GM12892 (cell line): ENCODE data around the gene ENOPH1.
A peak's percentile ranks its signal among the peaks of the same experiment; 100 is the strongest.

Source experiments
- DNase-seq: peaks from one replicate; pipeline ENCODE4 v3.0.0; 2011; ENCODE audit not compliant: insufficient read length
- FAIRE-seq: peaks from 2 replicates; lab custom pipeline; 2011; peaks lifted over from hg19 to GRCh38; lab: Jason Lieb, UNC
- POLR2A ChIP-seq: IDR thresholded peaks from 2 replicates; pipeline ENCODE4 v1.6.1; 2011; ENCODE audit warnings: low read depth, low read length, control low read depth
- POLR2AphosphoS5 ChIP-seq: IDR thresholded peaks from 2 replicates; pipeline ENCODE4 v1.6.1; 2011; ENCODE audit warnings: low read depth, low read length, control low read depth
- TAF1 ChIP-seq: IDR thresholded peaks from 2 replicates; pipeline ENCODE4 v1.6.1; 2011; ENCODE audit warnings: low read depth, mild to moderate bottlenecking, control low read depth, low read length, borderline replicate concordance

Gene ENOPH1

DNA sequence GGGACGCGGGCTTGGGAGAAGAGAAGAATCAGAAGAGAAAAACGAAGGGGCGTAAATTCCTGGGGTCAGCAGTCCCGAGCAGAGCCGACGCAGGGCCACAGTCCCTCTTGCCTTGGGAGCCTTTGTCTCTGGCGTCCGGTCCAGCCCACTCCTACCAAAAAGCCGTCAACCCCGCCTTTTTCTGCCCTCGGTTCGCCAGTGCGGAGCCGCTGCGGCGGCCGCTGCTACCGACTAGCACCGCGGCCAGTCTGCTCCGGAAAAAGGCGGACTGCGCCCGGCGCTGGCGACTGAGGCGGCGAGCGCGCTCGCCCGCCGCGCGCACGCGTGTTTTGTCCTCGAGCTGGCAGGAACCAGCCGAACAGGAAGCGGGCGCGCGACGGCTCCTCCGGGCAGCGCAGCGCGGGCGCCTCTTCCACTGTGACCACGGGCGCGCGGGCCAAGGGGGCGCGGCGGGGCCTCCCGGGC, 630 bp upstream of the ENOPH1 start:
- TF ChIP-seq POLR2A (no peak), TAF1 (no peak), POLR2AphosphoS5 (no peak; the same call in 1 of the 2 replicates)
- no peak for DNase-seq

DNA sequence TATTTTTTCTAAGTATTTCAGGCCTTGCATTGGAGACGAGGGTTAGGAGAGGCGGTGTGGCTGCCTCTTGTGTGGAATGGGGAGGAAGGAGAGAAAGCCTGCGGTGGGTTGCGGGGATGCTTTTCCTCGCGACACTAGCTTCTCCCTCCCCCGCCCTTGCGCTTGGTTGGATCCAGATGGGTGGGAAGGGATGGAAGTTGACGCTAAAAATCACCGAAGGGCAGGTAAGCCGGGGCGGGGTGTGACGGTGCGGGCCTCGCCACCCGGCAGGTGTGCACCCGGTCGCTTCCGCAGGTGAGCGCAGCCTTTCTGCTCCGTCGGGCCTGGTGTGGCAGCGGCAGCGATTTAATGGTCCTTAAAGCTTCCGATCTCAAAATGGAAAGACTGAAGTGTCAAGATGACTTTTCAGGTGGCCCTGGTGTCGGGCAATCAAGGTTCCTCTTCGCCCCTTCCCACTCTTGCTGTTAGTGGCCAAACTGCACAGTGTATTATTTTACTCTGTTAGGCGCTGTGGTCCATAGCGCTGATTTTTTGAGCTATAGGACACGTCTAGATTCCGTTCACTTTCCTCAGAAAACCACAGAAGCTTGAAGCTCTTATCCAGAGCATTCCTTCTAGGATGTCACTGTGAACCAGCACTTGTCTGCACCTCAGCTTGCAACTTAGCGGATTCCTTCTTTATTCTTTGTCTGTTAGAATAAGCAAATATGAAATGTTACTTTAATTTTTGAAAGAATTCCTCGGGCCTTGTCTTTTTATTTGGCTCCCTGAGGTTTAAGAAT, 765 bp downstream of the ENOPH1 start:
- FAIRE-seq: peak; percentile 30

More for the DNA sequence above, 630 bp upstream of the ENOPH1 start:
- FAIRE-seq: no peak

DNA sequence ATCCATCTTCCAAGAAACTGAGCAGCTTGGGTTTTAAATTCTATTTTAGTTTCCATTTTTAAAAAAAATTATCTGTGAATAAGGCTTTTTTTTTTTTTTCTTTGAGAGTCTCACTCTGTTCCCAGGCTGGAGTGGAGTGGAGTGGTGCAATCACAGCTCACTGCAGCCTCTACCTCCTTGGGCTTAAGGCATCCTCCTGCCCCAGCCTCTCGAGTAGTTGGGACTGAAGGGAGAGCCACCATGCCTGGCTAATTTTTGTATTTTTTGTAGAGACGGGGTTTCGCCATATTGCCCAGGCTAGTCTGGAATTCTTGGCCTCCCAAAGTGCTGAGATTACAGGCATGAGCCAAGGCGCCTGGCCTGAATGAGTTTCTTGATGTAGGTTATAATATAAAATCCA, 1.4 kb downstream of the ENOPH1 start:
- DNase-seq: no peak
- no peak for TF ChIP-seq POLR2A
- TF ChIP-seq POLR2AphosphoS5: no peak
- no peak for TF ChIP-seq TAF1
- no peak for FAIRE-seq

More for the DNA sequence above, 765 bp downstream of the ENOPH1 start:
- TF ChIP-seq POLR2AphosphoS5 (no peak), POLR2A (no peak), TAF1 (no peak)
- peak; percentile 8 for DNase-seq

DNA sequence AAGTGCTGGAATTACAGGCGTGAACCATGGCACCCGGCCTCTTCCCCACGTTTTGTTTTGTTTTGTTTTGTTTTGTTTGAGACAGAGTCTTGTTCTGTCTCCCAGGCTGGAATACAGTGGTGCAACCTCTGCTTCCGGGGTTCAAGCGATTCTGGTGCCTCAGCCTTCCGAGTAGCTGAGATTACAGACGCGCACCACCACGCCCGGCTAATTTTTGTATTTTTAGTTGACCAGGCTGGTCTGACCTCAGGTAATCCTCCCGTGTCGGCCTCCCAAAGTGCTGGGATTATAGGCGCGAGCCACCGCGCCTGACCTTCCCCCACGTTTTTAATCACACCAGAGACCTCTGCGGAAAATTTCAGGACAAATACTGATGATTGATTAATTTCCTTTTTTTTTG, 2.2 kb downstream of the ENOPH1 start:
- FAIRE-seq (no peak), DNase-seq (no peak)
- TF ChIP-seq POLR2A (no peak), POLR2AphosphoS5 (no peak), TAF1 (no peak)

DNA sequence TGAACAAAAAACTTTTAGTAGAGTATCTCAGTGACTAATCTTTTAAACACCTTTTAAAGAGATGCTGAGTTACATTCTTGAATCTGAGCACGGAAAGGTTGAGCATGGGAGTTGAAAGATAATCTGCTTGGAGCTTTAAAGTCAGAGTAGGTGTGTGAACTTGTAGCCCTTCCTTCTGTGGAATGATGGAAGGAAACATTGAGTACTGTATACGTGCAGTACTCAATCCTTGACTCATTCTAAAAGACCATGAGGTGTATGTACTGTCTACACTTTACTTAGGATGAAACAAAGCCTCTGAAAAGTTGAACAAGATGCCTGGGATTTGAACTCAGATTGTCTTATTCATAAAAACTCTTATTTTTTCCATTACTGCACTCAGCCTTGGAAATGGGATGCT, 3.4 kb downstream of the ENOPH1 start:
- TF ChIP-seq POLR2A (no peak), TAF1 (no peak), POLR2AphosphoS5 (no peak)
- FAIRE-seq: no peak
- DNase-seq: no peak

DNA sequence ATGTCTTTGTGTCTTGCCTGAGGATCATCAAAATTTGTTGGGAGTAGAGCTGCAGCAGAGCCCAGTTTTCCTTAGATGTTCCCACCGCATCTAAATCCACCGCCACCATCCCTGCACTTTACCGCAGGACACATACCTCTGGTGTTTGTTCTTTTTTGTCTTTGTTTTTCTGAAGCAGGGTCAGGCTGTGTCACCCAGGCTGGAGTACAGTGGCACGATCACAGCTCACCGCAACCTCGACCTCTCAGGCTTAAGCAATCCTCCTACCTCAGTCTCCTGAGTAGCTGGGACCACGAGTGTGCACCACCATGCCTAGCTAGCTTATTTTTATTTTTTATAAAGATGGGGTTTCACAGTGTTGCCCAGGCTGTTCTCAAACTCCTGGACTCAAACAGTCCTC, 4.6 kb downstream of the ENOPH1 start:
- no peak for DNase-seq
- no peak for TF ChIP-seq TAF1
- no peak for TF ChIP-seq POLR2A
- no peak for TF ChIP-seq POLR2AphosphoS5
- no peak for FAIRE-seq

DNA sequence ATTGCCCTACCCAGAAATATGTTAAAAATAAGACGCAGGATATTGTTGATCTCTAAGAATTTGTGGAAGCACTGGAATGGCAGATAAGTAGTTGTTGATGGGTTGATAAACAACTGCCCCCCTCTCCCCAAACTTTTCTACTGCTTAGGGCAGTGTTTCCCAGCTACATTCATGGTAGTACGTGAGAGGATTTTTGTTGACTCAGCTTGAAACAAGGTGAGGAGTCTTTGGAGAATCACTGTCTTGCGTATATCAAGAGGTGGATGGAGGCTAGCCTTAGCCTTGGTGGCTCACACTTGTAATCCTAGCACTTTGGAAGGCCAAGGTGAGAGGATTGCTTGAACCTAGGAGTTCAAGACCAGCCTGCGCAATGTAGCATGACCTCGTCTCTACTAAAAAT, 5.7 kb downstream of the ENOPH1 start:
- FAIRE-seq (no peak), DNase-seq (no peak)
- no peak for TF ChIP-seq POLR2A
- no peak for TF ChIP-seq TAF1
- no peak for TF ChIP-seq POLR2AphosphoS5

DNA sequence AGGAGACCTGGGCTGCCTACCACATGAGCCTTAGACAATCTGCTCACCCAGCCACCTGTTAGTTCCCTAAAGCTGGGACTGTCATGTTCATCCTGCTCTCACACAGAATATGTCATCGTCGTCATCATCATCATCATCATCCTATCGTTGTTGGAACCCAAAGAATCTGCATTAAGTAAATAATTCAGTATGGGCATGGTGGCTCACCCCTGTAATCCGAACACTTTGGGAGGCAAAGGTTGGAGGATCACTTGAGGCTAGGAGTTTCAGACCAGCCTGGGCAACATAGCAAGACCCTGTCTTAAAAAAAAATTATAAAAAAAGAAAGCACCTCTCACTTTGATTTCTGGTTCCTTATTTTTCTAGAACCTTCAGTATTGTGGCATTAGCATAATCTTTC, 6.4 kb downstream of the ENOPH1 start:
- no peak for FAIRE-seq
- TF ChIP-seq POLR2A (no peak), POLR2AphosphoS5 (no peak), TAF1 (no peak)
- no peak for DNase-seq

DNA sequence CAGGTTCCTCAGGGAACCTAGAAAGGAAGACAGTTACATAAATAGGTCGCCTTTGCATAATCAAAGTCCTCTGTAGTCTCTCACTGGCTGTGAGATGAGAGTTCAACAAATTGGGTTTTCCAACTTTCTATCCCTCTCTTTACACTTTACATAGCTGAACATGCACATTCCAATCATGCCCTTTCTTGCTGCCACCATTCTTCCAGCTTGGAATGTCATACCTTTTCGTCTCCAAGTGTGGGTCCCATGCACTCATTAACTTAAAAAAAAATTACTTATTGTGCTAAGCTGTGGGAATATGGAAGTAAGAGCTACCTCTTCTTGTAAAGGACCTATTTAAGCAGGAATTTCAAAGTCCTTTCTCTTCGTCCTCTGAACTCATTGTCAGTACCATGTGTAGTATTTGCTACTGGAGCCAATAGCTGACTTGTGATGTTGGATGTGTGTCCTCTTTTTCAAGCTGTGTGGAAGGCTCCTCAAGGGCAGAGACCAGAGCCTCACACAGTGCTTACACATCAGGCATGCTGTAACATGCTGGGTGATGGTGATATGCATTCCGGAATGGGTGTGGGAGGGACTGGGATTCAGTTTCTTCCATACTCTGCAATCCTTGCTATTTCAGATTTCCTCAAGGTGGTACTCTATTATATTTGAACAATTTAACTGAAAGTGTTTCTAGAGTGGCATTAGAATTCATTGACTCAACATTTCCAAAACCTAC, 7.1 kb downstream of the ENOPH1 start:
- DNase-seq (no peak), FAIRE-seq (no peak)
- TF ChIP-seq TAF1 (no peak), POLR2A (no peak), POLR2AphosphoS5 (no peak)

DNA sequence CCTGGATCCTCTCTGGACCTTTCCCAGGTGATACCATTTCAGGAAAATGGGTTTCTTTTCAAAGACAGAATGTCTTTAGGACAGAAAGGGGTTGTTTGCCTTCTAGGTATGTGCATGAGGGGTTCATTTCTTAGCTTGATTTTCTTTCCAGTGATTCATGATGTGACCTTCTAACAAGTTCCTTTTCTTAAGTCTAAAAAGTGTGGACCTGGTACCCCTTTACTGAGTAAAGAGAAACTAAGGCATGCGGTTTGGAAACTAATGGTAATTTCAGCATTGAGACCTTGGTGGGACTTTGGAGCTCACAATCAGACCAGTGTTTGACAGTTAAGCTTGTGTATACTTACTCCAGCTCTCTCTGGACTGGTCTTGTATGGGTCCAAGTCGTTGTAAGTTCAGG, 8.7 kb downstream of the ENOPH1 start:
- TF ChIP-seq POLR2AphosphoS5 (no peak), POLR2A (no peak), TAF1 (no peak)
- FAIRE-seq (no peak), DNase-seq (no peak)

DNA sequence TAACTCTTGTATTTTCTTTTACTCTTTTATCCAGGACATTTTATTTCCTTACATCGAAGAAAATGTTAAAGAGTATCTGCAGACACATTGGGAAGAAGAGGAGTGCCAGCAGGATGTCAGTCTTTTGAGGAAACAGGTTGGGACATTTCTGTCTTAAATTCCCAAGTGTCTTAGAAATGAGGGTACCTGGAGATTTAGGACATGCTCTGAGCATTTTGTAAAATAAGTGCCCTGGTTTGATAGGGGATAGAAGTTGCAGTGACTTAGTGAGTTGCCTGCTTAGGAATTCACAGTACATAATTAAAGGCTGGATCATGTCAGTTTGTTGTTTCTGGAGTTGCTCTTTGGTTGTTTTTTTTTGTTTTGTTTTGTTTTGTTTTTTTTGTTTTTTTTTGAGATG, 17.5 kb downstream of the ENOPH1 start:
- TF ChIP-seq TAF1: no peak
- no peak for TF ChIP-seq POLR2AphosphoS5
- no peak for TF ChIP-seq POLR2A
- no peak for DNase-seq
- no peak for FAIRE-seq
